Globus pallidus (tissue), 1 donor: ENCODE data around the gene BTG1.

Experiments used
- DNase-seq: peaks from one replicate; pipeline ENCODE4 v3.0.0-alpha.2; 2015; ENCODE audit warnings: low spot score

The BTG1 gene

GRCh38 chr12:92133795-92134637, 11.6 kb downstream of the BTG1 start:
- no peak for DNase-seq

DNA sequence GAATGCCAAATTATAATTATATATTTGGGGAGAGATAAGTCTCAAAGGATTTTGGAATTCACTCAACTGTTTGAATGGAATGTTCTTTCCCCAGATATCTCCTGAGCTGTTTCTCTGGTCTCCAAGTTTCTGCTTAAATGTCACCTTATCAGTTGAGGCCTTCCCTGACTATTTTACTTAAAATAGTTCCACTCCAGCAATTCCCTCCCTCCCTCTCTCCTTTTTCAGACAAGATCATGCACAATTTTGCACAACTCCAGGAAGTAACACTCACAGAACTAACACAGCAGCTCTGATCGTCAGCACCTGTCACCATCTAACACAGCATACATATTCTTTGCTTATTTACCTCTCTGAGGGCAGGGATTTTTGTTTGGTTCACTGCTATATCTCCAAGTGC, 12.5 kb downstream of the BTG1 start:
- no peak for DNase-seq

- DNase-seq = no peak
Measured at GRCh38 chr12:92132288-92132687, 13.4 kb downstream of the BTG1 start.

DNA sequence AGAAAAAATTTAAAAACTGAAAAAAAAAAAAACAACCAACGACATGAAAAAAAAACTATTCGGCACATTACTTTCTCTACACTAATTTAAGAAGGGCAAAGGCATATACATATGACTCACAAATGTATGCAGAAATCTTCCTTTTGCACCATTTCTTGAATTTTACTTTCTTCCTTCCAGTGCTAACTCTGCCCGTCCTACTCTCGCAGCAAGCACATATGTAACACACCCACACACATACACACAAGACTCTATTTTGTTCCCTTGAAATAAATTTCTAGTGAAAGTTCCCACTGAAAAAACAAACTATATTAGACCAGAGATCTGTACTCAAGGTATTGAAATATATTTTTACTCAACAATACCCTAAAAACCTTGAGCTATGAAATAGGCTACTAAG, 14.6 kb downstream of the BTG1 start:
- no peak for DNase-seq

DNA sequence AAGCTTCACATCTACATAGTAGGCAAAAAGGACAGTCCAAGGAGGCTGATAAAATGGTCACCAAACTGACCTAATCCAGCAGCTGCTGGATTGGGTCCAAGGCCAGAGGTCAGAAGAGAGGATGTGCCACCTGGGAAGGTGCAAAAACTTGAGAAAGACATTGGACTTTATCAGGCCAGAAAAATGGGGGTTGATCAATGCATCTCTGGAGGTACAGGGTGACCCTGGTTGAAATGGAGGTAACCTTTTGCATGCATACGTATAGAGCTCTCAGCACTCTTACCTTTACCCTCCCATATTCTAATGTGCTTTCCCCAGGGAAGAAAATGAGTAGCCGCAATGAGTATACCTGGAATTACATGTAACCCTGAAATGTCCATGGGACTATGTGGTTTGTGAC, 16.0 kb downstream of the BTG1 start:
- DNase-seq = no peak

DNA sequence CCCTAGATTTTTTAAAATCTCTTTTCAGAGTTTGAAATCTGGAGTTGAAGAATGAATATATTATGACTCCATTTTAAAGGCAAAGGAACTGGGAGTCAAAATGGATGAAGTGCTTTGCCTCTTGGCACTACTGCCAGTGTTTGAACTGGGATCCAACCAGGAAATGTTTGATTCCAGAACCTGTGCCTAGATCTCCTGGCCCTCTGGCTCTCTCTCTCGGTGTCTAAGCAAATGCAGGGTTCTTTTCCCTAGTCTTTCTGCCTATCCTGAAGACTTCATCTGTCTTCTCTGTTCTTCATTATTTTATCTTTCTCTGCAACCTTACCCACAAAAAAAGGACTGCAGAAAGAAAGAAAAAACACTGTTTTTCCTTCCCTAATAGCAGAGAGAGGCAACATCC, 17.0 kb downstream of the BTG1 start:
- no peak for DNase-seq

GRCh38 chr12:92124689-92125029, 21.0 kb downstream of the BTG1 start:
- no peak for DNase-seq

DNA sequence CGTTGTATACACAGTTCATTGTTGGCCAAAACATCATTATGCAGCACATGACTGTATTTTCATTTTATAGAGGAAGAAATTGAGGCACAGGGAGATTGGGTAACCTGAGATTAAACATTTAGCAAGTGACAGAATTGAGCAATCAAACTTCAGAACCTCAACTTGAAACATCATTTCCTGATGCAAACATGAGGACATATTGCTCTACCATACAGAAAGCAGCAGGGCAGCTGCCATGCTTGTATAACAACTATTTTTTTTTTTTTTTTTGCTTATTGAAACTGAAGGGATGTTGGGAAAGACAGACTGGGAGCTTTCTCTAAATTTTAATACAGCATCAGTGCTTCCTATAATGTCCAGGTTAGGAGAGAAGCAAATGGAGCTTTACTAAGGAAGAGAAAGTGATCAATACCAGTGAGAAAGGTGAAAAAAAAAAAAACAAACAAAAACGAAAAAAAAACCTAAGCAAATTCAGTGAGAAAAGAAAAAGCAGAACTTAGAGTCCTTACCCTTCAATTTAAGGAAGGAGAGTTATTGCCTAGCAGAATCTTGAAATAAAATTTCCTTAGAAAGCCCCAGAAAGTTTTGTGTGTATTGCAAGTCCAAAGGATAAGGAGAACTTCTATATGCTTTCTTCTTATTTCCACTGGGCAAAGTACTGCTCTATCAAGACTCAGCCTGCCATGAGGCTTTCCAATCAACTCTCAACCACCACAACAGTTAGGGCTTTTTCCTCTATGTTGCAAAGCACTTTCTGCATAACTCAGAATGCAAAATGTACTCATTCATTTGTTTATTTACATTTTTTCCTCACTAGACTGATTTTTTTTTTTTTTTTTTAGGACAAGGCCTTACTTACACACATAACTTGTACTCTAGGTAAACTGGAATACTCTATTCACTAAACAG, 21.6 kb downstream of the BTG1 start:
- DNase-seq = no peak

GRCh38 chr12:92122941-92123779, 22.5 kb downstream of the BTG1 start:
- no peak for DNase-seq

DNA sequence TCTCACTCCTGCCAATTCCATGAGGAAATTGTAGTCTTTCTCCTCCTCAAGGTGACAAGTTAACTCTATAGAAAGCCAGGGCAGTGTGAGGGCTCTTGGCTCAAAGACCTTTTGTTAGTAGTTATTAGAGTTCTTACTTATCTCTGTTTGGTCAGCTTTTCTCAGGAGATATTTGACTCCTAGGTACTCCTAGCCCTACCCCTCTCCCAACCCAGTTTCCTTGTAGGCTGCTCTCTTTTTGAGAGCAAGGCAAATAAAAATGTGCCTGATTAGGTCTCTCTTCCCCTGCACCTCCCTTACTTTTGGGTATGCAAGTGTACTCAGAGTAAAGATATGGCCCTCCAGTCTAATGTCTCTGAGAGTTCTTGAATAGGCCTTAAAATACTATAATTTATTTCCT, 23.8 kb downstream of the BTG1 start:
- DNase-seq = no peak

DNA sequence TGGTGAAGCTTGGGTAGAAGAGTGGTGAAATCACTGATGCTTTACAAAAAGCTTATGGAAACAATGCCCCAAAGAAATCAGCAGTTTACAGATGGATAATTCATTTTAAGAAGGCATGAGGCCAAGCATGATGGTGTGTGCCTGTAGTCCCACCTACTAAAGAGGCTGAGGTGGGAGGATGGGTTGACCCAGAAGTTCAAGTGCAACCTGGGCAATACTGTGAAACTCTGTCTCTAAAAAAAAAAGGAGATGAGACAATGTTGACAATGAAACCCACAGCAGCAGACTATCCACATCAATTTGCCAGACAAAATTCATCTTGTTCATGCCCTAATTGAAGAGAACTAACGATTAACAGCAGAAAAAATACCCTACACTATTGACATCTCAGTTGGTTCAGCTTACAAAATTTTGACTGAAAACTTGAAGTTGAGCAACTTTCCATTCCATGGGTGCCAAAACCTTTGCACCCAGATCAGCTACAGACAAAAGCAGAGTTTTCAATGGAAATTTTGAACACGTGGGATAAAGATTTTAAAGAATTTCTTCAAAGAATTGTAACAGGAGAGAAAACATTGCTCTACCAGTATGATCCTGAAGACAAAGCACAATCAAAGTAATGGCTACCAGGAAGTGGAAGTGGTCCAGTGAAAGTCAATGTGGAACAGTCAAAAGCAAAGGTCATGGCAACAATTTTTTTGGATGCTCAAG, 26.7 kb downstream of the BTG1 start:
- DNase-seq = no peak

- no peak for DNase-seq
Measured at GRCh38 chr12:92114834-92115233, 30.8 kb downstream of the BTG1 start.

- DNase-seq = no peak
Measured at GRCh38 chr12:92111256-92111655, 34.4 kb downstream of the BTG1 start.

DNA sequence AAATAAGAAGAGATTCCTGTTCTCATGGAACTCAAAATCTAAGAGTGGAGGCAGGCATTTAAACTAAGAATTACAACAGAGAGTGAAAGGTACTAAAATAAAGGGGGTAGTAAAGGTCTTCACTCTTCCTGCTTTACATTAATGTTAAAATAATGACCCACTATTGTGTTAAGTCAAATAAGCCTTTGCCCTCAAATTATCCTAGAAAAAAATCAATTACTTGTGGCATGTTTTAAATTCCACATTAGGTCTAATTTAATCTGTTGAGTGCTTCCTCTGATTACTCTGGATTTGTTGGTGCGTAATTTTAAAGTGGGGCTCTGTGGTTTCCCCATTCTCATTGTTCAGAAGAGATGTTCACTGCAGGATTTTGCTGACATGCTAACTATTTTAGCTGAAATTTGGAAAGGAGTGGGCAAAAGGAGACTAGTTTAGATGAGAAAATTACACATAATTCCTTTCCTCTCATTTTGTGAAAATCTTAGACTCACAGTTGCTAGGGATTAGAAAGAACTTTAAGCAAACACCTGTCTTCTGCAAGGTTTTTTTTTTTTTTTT, 35.5 kb downstream of the BTG1 start:
- no peak for DNase-seq

GRCh38 chr12:92109613-92110012, 36.0 kb downstream of the BTG1 start:
- DNase-seq = no peak

- no peak for DNase-seq
Measured at GRCh38 chr12:92108651-92109050, 37.0 kb downstream of the BTG1 start.

- no peak for DNase-seq
Measured at GRCh38 chr12:92107621-92108131, 38.0 kb downstream of the BTG1 start.

- no peak for DNase-seq
Measured at GRCh38 chr12:92107094-92107493, 38.6 kb downstream of the BTG1 start.

DNA sequence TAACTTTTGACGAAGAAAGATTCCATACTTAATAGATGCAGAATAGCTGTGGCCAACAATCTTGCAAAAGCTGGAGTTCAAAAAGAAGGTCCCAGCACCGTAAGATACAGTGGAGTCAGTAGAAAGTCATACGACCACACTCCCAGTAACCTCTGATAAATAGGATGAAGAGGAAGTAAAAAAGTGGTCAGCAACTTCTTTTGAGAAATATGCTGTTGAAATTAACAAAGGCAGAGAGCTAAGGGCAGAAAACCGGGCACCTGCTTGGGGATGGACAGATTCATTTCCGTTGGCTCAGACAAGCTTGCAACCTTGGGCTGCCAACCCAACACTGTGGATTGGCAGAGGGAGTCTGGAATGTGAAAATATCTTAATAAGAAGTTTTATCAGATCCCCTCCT, 40.0 kb downstream of the BTG1 start:
- DNase-seq = no peak

DNA sequence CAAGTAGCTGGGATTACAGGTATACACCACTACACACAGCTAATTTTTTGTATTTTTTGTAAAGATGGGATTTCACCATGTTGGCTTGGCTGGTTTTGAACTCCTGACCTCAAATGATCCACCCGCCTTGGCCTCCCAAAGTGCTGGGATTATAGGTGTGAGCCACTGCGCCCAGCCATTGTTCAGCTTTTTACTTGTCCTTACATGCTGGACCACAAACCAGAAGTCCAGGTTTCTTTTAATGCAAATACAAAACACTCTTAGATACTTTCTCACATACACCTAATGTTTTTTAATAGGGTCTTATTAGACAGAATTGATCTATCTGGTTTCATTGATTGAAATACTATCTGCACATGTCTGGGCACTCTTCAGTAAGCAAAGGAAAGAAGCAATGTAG, 40.5 kb downstream of the BTG1 start:
- DNase-seq = no peak

DNA sequence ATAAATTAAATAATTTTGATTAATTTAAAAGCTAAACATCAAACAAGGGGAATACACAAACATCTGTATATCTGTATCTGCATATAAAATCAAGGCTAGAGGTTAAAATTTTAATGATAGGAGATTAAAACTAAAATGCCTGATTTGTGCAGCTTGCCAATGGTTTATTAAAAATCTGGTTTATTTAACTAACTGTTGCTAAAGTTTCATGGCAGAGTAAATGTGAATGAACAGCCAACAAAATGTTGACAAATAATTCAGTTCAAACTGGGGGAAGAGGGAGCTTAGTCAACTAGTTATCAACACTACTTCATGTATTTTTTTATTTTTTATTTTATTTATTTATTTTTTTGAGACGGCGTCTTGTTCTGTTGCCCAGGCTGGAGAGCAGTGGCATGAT, 43.0 kb downstream of the BTG1 start:
- DNase-seq = no peak
